HG03060 (cell line): ENCODE data around the gene TOP2A.
"Not testable (repeated sequence)": the region's sequence is repeated elsewhere in the genome, so short reads cannot be mapped to it uniquely, and the experiment has no call there.

Source experiments
- ATAC-seq: cut with Tn5 transposase; IDR thresholded peaks from one replicate; pipeline ENCODE4 v1.9.1; 2021; ENCODE audit warnings: low read depth, moderate number of reproducible peaks; ENCODE audit not compliant: unreplicated experiment

TOP2A gene

GRCh38 chr17:40399185-40399584 is 18.5 kb downstream of the TOP2A start:
- no peak for ATAC-seq

GRCh38 chr17:40386555-40386954 is 31.1 kb downstream of the TOP2A start:
- not testable (repeated sequence) for ATAC-seq

GRCh38 chr17:40382251-40382650 is 35.4 kb downstream of the TOP2A start:
- ATAC-seq: no peak

GRCh38 chr17:40378966-40379365 is 38.7 kb downstream of the TOP2A start:
- no peak for ATAC-seq

GRCh38 chr17:40377832-40378231 is 39.9 kb downstream of the TOP2A start:
- no peak for ATAC-seq

GRCh38 chr17:40376541-40376940 is 41.2 kb downstream of the TOP2A start:
- not testable (repeated sequence) for ATAC-seq

- not testable (repeated sequence) for ATAC-seq
These were observed 41.9 kb downstream of the TOP2A start for GRCh38 chr17:40375786-40376185.

- ATAC-seq: no peak
These were observed 42.7 kb downstream of the TOP2A start for GRCh38 chr17:40374821-40375498.

- no peak for ATAC-seq
These were observed 43.7 kb downstream of the TOP2A start for GRCh38 chr17:40373999-40374398.

GRCh38 chr17:40373324-40373723 is 44.4 kb downstream of the TOP2A start:
- no peak for ATAC-seq

- not testable (repeated sequence) for ATAC-seq
These were observed 45.1 kb downstream of the TOP2A start for GRCh38 chr17:40372644-40373043.

- ATAC-seq: no peak
These were observed 45.7 kb downstream of the TOP2A start for GRCh38 chr17:40372031-40372430.

GRCh38 chr17:40371261-40371929 is 46.3 kb downstream of the TOP2A start:
- no peak for ATAC-seq

GRCh38 chr17:40369923-40370322 is 47.8 kb downstream of the TOP2A start:
- no peak for ATAC-seq

- not testable (repeated sequence) for ATAC-seq
These were observed 50.0 kb downstream of the TOP2A start for GRCh38 chr17:40367728-40368127.

GRCh38 chr17:40366861-40367518 is 50.7 kb downstream of the TOP2A start:
- ATAC-seq: no peak

- ATAC-seq: no peak
These were observed 51.4 kb downstream of the TOP2A start for GRCh38 chr17:40366076-40366860.

GRCh38 chr17:40364906-40365305 is 52.8 kb downstream of the TOP2A start:
- ATAC-seq: no peak

GRCh38 chr17:40364121-40364861 is 53.4 kb downstream of the TOP2A start, which contains the start of gene GJD3:
Gene GJD3, minus strand, starts transcription at chr17:40364737. Its CDS starts 922 bp downstream, at chr17:40363815.
- ATAC-seq: no peak
